AG10803 (cell line): ENCODE results near the gene ALKBH4.

Experiments used
- DNase-seq: peaks from one replicate; pipeline ENCODE4 v3.0.0; 2010; ENCODE audit warnings: low read depth
- H3K4me3 ChIP-seq: 2 replicates; pipeline ENCODE4 v1.5.1; 2011; ENCODE audit warnings: mild to moderate bottlenecking, low read length, control low read depth
- TF ChIP-seq, protein P1 (sequence below): conservative IDR thresholded peaks from 2 replicates; pipeline ENCODE4 v1.5.1; 2011; ENCODE audit warnings: mild to moderate bottlenecking, low read length, control low read depth, inconsistent platforms

The ALKBH4 gene

DNA sequence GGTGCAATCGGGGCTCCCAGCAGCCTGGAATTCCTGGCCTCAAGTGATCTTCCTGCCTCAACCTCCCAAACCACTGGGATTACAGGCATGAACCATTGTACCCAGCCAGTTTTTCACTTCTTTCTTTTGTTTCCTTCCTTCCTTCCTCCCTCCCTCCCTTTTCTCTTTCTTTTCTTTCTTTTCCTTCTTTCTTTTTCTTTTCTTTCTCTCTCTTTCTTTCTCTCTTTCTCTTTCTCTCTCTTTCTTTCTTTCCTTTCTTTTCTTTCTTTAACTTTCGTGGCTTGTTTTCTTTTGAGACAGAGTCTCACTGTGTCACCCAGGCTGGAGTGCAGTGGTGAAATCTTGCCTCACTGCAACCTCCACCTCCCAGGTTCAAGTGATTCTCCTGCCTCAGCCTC, 19.0 kb downstream of the ALKBH4 start:
- DNase-seq: no peak
- no peak overlapping the region for H3K4me3 ChIP-seq
- TF ChIP-seq, protein P1, sequence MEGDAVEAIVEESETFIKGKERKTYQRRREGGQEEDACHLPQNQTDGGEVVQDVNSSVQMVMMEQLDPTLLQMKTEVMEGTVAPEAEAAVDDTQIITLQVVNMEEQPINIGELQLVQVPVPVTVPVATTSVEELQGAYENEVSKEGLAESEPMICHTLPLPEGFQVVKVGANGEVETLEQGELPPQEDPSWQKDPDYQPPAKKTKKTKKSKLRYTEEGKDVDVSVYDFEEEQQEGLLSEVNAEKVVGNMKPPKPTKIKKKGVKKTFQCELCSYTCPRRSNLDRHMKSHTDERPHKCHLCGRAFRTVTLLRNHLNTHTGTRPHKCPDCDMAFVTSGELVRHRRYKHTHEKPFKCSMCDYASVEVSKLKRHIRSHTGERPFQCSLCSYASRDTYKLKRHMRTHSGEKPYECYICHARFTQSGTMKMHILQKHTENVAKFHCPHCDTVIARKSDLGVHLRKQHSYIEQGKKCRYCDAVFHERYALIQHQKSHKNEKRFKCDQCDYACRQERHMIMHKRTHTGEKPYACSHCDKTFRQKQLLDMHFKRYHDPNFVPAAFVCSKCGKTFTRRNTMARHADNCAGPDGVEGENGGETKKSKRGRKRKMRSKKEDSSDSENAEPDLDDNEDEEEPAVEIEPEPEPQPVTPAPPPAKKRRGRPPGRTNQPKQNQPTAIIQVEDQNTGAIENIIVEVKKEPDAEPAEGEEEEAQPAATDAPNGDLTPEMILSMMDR: no peak

GRCh38 chr7:102444961-102445673, 19.5 kb downstream of the ALKBH4 start:
- no peak for DNase-seq
- TF ChIP-seq, protein P1: no peak
- no peak overlapping the region for H3K4me3 ChIP-seq

- peak; percentile 71 for DNase-seq
- H3K4me3 ChIP-seq: no peak overlapping the region
- TF ChIP-seq, protein P1: no peak
These were observed 24.5 kb downstream of the ALKBH4 start for GRCh38 chr7:102439963-102440795.

DNA sequence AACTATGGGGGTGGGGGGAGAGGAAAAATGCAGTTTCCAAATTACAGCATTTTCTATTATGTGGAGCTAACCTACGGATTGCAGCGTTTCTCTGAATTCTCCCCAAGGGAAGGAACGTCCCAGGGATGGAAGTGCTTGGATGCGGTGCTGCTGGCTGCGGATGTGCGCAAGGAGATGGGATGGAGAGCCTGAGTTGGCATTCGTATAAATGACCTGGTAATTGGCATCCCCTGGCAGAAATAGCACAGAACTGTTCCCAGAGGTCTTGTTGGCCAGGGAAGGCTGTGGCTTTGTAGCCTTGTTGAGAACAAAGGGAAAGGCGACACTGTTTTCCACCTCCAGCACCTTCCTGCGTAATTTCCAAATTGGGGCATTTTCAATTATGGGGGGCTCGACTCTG, 28.5 kb downstream of the ALKBH4 start:
- TF ChIP-seq, protein P1: no peak
- no peak overlapping the region for H3K4me3 ChIP-seq
- no peak for DNase-seq

GRCh38 chr7:102434039-102434486, 30.6 kb downstream of the ALKBH4 start:
- no peak for DNase-seq
- H3K4me3 ChIP-seq: peak overlapping the region; percentile 72
- TF ChIP-seq, protein P1: no peak

- DNase-seq: peak; percentile 56
- H3K4me3 ChIP-seq: peak within 1 kb of the TSS; percentile 72
- TF ChIP-seq, protein P1: no peak; the same call in 1 of the 2 replicates
These were observed 31.2 kb downstream of the ALKBH4 start, which contains the start of gene ORAI2 for GRCh38 chr7:102433219-102434038. Gene ORAI2 (plus strand): TSS chr7:102433575. CDS start chr7:102438957, 5,382 bp downstream.
